Vagina (tissue), 2 donors: ENCODE measurements around the gene GEN1.

Experiments used
- POLR2A ChIP-seq, 2 donors: fragments of 450-650 bp; IDR thresholded peaks; one replicate each; pipeline ENCODE4 v1.6.1; 2017; ENCODE audit warnings: antibody characterized with exemption in 2 of 2, mild to moderate bottlenecking in 2 of 2, moderate library complexity in 2 of 2
- POLR2AphosphoS5 ChIP-seq, 2 donors: sonication (generic); formaldehyde crosslinking; IDR thresholded peaks; one replicate each; pipeline ENCODE4 v1.9.0; 2017; ENCODE audit warnings: antibody characterized with exemption in 2 of 2, mild to moderate bottlenecking in 2 of 2, low read depth in 1 of 2; ENCODE audit not compliant: insufficient read depth in 1 of 2
- TF ChIP-seq, protein P1 (sequence below), 3 experiments: fragments of 450-650 bp in 2 of 3; fragments of 200-600 bp in 1 of 3; sonication (generic) in 1 of 3; IDR thresholded peaks; one replicate each; pipeline ENCODE4 v1.5.1; 2017 to 2019; ENCODE audit warnings: antibody characterized with exemption in 3 of 3, mild to moderate bottlenecking in 2 of 3, moderate library complexity in 2 of 3

GRCh38 chr2:17798338-17798737 lies 44.4 kb downstream of the GEN1 start:
- TF ChIP-seq, protein P1, sequence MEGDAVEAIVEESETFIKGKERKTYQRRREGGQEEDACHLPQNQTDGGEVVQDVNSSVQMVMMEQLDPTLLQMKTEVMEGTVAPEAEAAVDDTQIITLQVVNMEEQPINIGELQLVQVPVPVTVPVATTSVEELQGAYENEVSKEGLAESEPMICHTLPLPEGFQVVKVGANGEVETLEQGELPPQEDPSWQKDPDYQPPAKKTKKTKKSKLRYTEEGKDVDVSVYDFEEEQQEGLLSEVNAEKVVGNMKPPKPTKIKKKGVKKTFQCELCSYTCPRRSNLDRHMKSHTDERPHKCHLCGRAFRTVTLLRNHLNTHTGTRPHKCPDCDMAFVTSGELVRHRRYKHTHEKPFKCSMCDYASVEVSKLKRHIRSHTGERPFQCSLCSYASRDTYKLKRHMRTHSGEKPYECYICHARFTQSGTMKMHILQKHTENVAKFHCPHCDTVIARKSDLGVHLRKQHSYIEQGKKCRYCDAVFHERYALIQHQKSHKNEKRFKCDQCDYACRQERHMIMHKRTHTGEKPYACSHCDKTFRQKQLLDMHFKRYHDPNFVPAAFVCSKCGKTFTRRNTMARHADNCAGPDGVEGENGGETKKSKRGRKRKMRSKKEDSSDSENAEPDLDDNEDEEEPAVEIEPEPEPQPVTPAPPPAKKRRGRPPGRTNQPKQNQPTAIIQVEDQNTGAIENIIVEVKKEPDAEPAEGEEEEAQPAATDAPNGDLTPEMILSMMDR (IDR thresholded peaks at IDR 0.05) = no peak
- TF ChIP-seq POLR2A (IDR thresholded peaks at IDR 0.05) = no peak
- TF ChIP-seq POLR2AphosphoS5 (IDR thresholded peaks at IDR 0.05; ENCODE audit: insufficient read depth in 1 of 2, low read depth in 1 of 2) = no peak
